Mammary epithelial cell (primary cell): ENCODE results near the gene SENP6.

ENCODE experiments used
- CTCF ChIP-seq, 2 donors: IDR thresholded peaks in 1 of 2; conservative IDR thresholded peaks in 1 of 2; 2 replicates each; pipeline ENCODE4 v1.5.1; 2011 to 2012; ENCODE audit warnings: inconsistent platforms in 2 of 2, low read length in 2 of 2, mild to moderate bottlenecking in 2 of 2, control low read depth in 1 of 2, low read depth in 1 of 2; ENCODE audit not compliant: insufficient read depth in 1 of 2; ENCODE audit errors: extremely low read depth in 1 of 2
- EZH2 ChIP-seq: IDR thresholded peaks from 2 replicates; pipeline ENCODE4 v1.6.1; 2012; ENCODE audit warnings: low read length, inconsistent platforms, borderline replicate concordance

DNA sequence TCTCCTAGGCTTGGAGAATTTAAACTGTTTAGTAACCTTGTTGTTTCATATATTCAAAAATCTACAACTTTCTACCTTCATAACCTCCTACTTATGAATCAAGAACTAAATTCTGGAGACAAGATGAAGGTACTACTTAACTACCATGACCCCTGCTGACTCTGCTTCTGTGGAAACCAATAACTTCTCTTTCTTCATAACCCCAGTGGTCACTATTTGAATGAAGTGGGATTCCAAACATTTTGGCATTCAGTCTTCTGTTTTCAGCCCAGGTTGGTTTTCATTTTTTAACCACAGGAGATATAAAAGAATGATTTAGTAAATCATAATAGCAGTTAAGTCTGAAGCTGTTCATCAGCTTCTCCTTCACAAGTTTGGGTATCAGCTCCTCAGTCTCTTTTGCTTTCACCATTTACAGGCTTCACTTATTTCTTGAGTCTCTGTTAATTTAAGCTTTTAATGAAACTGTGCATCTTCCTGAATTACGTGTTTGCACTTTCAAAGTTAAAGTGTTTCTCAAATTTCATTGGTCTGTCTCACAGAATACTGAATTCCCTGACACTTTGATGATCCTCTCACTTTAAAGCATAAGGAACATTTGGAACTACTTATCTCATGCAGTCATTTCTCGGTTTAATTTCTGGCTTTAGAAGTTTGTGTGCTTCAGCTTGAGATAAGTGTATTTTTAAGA is 9.5 kb downstream of the SENP6 start:
- TF ChIP-seq CTCF (conservative IDR thresholded peaks at IDR 0.05 in 1 of 2, IDR thresholded peaks at IDR 0.05 in 1 of 2; ENCODE audit: extremely low read depth in 1 of 2, insufficient read depth in 1 of 2, low read depth in 1 of 2, low read length in 2 of 2) (no peak), EZH2 (no peak)
